ENCODE measurements around the gene KLHL7.
A peak's percentile ranks its signal among the peaks of the same experiment; 100 is the strongest.

KLHL7 gene, protein sequence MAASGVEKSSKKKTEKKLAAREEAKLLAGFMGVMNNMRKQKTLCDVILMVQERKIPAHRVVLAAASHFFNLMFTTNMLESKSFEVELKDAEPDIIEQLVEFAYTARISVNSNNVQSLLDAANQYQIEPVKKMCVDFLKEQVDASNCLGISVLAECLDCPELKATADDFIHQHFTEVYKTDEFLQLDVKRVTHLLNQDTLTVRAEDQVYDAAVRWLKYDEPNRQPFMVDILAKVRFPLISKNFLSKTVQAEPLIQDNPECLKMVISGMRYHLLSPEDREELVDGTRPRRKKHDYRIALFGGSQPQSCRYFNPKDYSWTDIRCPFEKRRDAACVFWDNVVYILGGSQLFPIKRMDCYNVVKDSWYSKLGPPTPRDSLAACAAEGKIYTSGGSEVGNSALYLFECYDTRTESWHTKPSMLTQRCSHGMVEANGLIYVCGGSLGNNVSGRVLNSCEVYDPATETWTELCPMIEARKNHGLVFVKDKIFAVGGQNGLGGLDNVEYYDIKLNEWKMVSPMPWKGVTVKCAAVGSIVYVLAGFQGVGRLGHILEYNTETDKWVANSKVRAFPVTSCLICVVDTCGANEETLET

DNA sequence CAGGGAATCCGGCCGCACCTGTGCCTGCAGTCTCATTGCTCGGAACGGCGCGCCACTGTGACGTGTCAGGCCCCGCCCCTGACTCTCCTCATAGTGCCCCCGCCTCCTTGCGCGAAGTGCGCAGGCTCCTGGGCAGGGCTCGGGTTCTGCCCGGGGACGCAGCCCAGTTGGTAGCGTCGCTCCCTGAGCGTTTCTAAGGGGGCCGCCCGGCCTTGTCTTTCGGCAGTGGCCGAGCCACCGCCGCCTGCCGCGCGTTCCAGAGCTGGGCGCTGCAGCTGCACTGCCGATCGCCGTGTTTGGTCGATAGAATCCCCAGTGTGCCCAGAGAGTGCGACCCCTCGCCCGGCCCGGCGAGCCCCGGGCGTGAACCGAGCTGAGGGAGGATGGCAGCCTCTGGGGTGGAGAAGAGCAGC, at the start of gene KLHL7:
TSS of gene KLHL7 (plus strand) at position 142 of the 413 bp plus-strand sequence. CDS start at position 384, 242 bp downstream.
- DNase-seq (ENCODE audit: low read depth) = peak; percentile 72

DNA sequence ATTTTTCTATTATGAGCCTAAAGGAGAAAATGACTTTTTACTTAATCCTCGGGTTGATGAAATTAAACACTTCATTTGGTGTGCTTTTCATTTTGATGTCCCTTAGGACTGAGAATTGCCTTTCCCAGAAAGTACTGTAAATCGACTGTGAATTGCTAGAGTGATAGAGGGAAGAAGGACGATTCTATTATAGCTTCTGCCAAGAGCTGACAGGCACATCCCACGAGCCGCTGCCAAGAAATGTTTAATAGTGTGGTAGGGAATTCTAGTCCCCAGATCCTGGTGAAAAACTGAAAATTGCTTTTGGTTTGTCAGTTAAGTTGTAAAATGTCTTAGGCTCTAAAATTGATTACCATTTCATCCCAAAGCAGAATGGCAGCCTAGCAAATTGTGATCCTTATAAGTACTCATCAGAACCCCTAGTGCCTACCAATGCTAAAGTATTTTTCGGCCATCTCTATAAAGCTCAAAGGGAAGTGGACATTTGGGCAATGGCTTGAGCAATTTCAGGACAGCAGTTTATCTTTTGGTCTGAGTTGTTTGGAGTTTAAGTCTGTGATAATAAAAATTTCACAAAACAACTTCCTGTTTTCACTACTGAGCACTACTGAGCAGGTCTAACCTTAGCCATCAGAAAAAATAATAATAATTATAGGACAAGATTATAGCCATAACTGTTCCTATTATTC, 47.0 kb upstream of the KLHL7 start:
- no peak for DNase-seq (ENCODE audit: low read depth)

GRCh38 chr7:23061327-23061726, 44.3 kb upstream of the KLHL7 start:
- no peak for DNase-seq (ENCODE audit: low read depth)

DNA sequence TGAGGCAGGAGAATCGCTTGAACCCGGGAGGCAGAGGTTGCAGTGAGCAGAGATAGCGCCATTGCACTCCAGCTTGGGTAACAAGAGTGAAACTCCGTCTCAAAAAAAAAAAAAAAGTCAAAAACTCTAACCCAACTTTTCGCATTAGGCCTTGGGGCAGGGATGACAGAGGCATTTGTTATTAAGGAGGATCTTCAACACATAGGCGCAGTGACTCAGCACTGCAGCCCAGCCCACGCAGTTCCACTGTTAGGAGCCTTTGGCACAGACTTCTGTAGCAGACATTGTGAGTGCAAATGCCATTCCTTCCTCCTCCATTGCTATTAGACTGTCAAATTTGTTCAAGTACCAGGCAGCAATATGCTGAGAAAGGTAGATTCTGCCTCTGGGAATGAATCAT, 43.1 kb upstream of the KLHL7 start:
- no peak for DNase-seq (ENCODE audit: low read depth)

- DNase-seq (ENCODE audit: low read depth) = no peak
Observed at GRCh38 chr7:23065974-23066373, 39.6 kb upstream of the KLHL7 start.

DNA sequence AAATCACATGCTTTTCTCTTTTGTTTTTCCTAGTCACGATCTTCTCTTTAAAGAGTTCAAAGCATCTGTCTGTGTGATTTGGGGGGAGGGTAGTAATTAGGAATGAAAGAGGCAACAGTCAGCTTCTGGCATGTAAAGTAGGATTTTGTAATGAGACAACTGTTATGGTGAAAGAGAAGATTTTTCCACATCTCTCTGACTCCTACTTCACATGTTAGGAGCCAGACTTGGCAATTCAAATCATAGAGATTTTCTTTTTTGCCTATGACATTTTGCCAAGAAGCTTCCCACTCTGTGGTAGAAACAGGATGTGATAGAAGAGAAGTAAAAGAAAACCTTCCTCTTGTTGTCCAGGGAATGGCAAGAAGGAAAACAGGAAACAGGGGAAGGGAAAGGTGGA, 38.3 kb upstream of the KLHL7 start:
- no peak for DNase-seq (ENCODE audit: low read depth)

DNA sequence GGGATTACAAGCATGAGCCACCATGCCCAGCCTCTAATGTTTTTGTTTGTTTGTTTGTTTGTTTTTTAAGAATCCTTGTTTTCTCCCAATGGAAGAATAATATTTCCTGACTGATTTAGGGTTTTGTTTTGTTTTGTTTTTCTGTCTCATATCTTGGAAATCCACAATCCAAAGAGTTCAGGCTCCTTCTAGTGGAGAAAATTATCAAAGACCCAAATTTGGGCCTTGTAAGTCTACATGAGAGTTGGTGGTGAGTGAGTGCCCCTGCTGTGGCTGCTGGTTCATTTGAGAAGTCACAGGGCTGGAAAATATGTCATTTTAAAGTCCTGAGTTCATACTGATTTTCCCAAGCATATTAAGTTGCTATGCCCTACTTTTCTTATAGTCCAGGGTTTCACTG, 33.5 kb upstream of the KLHL7 start:
- no peak for DNase-seq (ENCODE audit: low read depth)

DNA sequence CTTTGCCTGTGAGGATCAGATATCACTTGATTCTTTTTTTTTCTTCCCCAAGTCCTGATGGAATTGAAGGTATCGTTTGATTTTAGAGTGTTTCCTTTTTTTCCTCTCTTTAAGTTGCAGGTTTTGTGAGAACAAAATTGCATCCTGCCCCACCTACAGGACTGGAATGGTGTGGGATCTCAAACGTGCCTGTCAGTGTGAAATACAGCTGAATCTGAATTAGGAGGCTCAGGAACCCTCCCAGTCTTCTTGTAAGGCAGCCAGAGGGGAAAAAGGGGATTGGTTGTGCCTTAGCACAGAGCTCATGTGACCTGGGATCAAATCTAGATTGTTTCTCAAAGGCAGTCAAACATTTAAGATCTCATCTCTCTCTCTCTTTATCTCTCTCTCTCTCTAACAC, 32.7 kb upstream of the KLHL7 start:
- DNase-seq (ENCODE audit: low read depth) = no peak

- DNase-seq (ENCODE audit: low read depth) = no peak
Observed at GRCh38 chr7:23074443-23075261, 30.9 kb upstream of the KLHL7 start.

DNA sequence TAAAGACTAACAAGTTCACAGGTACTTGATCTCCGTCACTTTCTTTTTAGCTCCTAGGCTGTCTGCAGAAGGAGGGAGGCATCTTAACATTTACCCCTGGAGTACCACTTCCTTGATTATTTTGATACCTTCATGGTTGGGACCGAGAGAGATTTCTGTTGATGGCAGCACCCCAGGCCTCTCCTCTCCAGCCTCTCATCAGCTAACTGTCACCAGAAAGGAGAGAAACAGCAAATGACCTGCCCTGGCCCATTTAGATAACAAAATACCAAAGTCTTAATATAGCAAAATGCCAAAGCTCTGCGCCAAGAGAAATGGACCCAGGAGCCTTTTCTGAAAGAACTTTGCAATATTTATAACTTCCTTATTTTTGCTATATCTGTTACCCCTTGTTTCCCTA, 30.0 kb upstream of the KLHL7 start:
- no peak for DNase-seq (ENCODE audit: low read depth)

DNA sequence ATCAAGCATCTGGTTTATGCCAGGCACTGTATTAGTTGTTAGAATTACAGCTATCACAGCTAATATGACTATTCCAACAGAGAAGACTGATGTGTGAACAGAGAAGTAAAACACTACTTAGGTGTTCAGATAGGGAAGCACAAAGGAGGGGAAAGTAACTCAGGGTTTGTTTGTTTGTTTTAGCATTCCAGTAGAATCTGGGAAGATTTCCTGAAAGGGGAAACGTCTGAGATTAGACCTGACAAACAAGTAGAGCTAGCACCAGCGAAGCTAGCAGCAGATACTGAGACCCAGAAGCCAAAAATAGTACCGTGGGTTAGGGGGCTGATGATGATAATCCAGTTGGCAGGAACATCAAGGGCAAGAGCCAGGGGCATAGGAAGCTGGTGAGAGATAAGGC, 28.8 kb upstream of the KLHL7 start:
- DNase-seq (ENCODE audit: low read depth) = no peak

DNA sequence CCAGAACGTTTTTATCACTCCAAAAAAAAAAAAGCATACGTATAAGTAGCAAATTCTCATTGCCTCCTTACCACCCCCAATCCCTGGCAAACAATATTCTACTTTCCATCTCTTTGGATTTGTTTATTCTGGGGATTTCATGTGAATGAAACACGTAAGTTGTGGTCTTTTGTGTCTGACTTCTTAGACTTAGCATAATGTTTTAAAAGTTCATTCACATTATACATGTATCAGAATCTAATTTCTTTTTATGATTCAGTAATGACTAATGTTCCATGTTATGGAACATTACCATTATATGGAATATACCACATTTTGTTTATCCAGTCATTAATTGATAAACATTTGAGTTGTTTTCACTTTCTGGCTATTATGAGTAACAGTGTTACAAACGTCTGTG, 12.5 kb upstream of the KLHL7 start:
- DNase-seq (ENCODE audit: low read depth) = peak; percentile 41

DNA sequence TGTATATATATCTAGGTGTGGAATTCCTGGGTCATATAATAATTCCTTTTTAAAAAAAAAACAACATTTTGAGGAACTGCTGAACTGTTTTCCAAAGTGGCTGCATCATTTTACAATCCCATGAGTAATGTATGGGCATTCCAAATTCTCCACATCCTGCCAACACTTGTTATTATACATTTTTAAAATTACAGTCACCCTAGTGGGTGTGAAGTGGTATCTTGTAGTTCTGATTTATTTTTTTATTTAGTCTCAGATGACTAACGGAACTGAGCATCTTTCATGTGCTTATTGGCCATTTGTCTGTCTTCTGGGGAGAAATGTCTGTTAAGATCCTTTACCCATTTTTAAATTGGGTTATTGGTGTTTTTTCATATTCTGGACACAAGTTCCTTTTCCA, 12.0 kb upstream of the KLHL7 start:
- peak; percentile 58 for DNase-seq (ENCODE audit: low read depth)

- DNase-seq (ENCODE audit: low read depth) = no peak
Observed at GRCh38 chr7:23096518-23097290, 8.9 kb upstream of the KLHL7 start.

DNA sequence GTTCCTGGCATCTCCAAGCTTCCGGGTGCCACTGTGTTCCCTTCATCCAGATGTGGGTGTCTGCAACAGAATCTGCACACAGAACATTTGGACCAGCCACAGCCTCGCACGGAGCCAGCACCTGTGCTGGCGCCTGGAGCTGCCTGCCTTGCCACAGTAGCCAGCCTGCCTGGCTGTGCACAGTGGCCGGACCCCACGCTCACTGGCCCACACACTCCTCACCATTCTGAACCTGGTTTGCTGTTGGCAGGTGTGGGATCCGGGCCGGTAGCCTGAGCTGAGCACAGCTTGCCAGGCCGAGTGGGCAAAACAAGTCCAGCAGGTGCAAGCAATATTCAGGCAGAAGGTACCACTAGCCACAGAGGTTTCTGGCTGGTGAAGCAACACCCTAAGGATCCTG, 7.6 kb upstream of the KLHL7 start:
- DNase-seq (ENCODE audit: low read depth) = no peak

GRCh38 chr7:23098460-23098859, 7.1 kb upstream of the KLHL7 start:
- DNase-seq (ENCODE audit: low read depth) = no peak

- DNase-seq (ENCODE audit: low read depth) = no peak
Observed at GRCh38 chr7:23100697-23101096, 4.9 kb upstream of the KLHL7 start.

DNA sequence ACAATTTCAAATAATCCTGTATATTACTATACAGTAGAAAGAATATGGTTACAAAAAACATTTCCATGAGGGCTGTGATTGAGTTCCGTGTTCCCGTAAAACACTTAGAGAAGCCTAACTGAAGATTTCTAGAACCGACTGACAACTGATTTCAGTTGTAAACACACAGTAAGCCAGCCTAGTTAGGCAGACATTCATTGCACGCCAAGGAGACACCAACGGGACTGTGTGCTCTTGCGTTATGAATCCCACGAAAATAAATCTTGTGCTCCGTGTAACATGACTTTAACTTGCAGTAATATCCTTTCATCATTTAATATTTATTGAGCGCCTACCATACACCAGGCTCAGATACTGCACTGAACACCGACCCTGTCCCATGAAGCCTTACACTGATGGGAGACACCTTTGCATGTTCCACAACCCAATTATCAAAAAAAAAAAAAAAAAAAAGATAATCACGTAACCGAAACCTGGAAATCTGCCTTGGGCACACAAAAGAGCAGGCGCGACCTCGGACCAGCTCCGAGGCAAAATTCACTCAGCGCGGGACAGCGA, 420 bp upstream of the KLHL7 start:
- no peak for DNase-seq (ENCODE audit: low read depth)

- peak; percentile 26 for DNase-seq (ENCODE audit: low read depth)
Observed at GRCh38 chr7:23106057-23106822, 655 bp downstream of the KLHL7 start.
